ENCODE results near the gene CCDC51. TPM values are rescaled to one million over a fixed set of nuclear protein-coding genes. Genes with fewer than 3 reads are reported as not detected.
A peak's percentile ranks its signal among the peaks of the same experiment; 100 is the strongest.

CCDC51 gene
- total and polyA plus RNA-seq, 2 of the 13 experiments (the other 11 are each of a cell fraction or from before 2014, with no cell fraction given) = 18.1 to 29.4 TPM

DNA sequence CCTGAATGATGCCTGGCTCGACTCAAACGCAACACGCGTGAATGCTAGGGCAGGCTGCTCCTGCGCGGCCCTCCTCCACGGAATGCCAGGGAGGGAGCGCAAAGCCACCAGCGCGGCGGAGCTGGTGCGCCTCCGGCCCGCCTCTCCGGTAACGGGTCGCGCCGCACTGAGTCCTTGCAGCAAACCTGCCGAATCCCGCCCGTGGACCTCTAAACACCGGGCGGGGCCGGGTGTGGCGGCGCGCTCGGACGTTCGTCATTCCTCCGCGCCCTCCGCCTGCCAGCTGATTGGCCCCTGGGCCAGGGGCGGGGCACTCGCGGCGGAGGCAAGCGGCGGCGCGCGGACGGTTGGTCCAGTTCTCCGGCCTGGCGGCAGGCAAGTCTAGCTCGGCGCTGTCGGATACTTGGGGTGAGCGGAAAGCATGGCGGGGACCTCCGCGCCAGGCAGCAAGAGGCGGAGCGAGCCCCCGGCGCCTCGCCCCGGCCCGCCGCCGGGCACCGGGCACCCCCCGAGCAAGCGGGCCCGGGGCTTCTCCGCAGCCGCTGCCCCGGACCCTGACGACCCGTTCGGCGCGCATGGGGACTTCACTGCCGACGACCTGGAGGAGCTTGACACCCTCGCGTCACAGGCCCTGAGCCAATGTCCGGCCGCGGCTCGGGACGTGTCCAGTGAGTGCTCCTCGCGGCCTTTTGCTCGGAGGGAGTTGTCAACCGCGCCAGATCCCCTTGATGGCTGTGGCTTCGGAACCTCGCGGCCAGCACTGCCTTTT, 6.7 kb upstream of the CCDC51 start, which contains the start of gene ATRIP (continued):
- TF ChIP-seq MTERF4 (CRISPR knock-in tag; IDR thresholded peaks at IDR 0.05) (peak; percentile 21; the same call in 1 of the 2 replicates), FIP1L1 (IDR thresholded peaks at IDR 0.05; ENCODE audit: borderline replicate concordance, insufficient read depth, low read depth, low read length) (no peak), KLF11 (CRISPR knock-in tag; IDR thresholded peaks at IDR 0.05) (no peak), ZNF441 (CRISPR knock-in tag; IDR thresholded peaks at IDR 0.05; ENCODE audit: borderline replicate concordance) (peak; percentile 94; the same call in 1 of the 2 replicates), MIER3 (CRISPR knock-in tag; IDR thresholded peaks at IDR 0.05; ENCODE audit: borderline replicate concordance) (peak; percentile 63; the same call in 1 of the 2 replicates), ZNF564 (CRISPR knock-in tag; IDR thresholded peaks at IDR 0.05) (peak; percentile 50; the same call in 1 of the 2 replicates), POLR2G (IDR thresholded peaks at IDR 0.05; ENCODE audit: low read depth, low read length) (peak; percentile 96), ZNF138 (CRISPR knock-in tag; IDR thresholded peaks at IDR 0.05; ENCODE audit: low read depth) (0 out of 2 replicates have a peak, but pooled peaks have one; percentile 21), GTF2F1 (IDR thresholded peaks at IDR 0.05; ENCODE audit: low read length) (no peak), ZNF512 (CRISPR knock-in tag; IDR thresholded peaks at IDR 0.05) (no peak), SNAI1 (CRISPR knock-in tag; IDR thresholded peaks at IDR 0.05; ENCODE audit: borderline replicate concordance) (no peak), ZBTB3 (CRISPR knock-in tag; IDR thresholded peaks at IDR 0.05; ENCODE audit: borderline replicate concordance, low read depth) (no peak), PHF20 (CRISPR knock-in tag; IDR thresholded peaks at IDR 0.05) (peak; percentile 95), CTCF (CRISPR knock-in tag; IDR thresholded peaks at IDR 0.05) (no peak), ZNF883 (CRISPR knock-in tag; IDR thresholded peaks at IDR 0.05; ENCODE audit: not compliant biosample characterization) (peak; percentile 79), ZSCAN29 (CRISPR knock-in tag; conservative IDR thresholded peaks at IDR 0.05) (peak; percentile 43; the same call in 1 of the 2 replicates), CHCHD3 (CRISPR knock-in tag; IDR thresholded peaks at IDR 0.05) (no peak), JUND (CRISPR knock-in tag; IDR thresholded peaks at IDR 0.05) (no peak), RXRA (CRISPR knock-in tag; IDR thresholded peaks at IDR 0.05) (no peak)
- TF ChIP-seq, protein P1, sequence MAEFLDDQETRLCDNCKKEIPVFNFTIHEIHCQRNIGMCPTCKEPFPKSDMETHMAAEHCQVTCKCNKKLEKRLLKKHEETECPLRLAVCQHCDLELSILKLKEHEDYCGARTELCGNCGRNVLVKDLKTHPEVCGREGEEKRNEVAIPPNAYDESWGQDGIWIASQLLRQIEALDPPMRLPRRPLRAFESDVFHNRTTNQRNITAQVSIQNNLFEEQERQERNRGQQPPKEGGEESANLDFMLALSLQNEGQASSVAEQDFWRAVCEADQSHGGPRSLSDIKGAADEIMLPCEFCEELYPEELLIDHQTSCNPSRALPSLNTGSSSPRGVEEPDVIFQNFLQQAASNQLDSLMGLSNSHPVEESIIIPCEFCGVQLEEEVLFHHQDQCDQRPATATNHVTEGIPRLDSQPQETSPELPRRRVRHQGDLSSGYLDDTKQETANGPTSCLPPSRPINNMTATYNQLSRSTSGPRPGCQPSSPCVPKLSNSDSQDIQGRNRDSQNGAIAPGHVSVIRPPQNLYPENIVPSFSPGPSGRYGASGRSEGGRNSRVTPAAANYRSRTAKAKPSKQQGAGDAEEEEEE (CRISPR knock-in tag; IDR thresholded peaks at IDR 0.05; ENCODE audit: borderline replicate concordance) = no peak
- TF ChIP-seq, protein P2, sequence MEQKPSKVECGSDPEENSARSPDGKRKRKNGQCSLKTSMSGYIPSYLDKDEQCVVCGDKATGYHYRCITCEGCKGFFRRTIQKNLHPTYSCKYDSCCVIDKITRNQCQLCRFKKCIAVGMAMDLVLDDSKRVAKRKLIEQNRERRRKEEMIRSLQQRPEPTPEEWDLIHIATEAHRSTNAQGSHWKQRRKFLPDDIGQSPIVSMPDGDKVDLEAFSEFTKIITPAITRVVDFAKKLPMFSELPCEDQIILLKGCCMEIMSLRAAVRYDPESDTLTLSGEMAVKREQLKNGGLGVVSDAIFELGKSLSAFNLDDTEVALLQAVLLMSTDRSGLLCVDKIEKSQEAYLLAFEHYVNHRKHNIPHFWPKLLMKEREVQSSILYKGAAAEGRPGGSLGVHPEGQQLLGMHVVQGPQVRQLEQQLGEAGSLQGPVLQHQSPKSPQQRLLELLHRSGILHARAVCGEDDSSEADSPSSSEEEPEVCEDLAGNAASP (CRISPR knock-in tag; IDR thresholded peaks at IDR 0.05; ENCODE audit: borderline replicate concordance) = peak; percentile 26; the same call in 1 of the 2 replicates

Data from HepG2 (cell line).